ENCODE data around the gene LCLAT1.

GRCh38 chr2:30505500-30506180 lies 58.6 kb downstream of the LCLAT1 start:
- TF ChIP-seq ZSCAN5A (tag by site-specific recombination; IDR thresholded peaks at IDR 0.05) (no peak), ZNF184 (tag by site-specific recombination; IDR thresholded peaks at IDR 0.05) (no peak), ZNF398 (tag by site-specific recombination; IDR thresholded peaks at IDR 0.05) (no peak), ZNF558 (tag by site-specific recombination; IDR thresholded peaks at IDR 0.05) (no peak), CTCF (tag by site-specific recombination; IDR thresholded peaks at IDR 0.05) (no peak)

Measured in HEK293 (cell line).